Effector memory CD4-positive, alpha-beta T cell (primary cell): Measurements from ENCODE around the gene ITK.

Experiments
- DNase-seq, 3 donors: peaks; one replicate each; pipeline ENCODE4 v3.0.0-alpha.2; 2020
- H3K27ac ChIP-seq: 2 replicates; pipeline ENCODE4 v1.7.0; 2013; ENCODE audit warnings: mild to moderate bottlenecking, low read length, moderate library complexity; ENCODE audit not compliant: insufficient read depth, poor library complexity, severe bottlenecking
- H3K27me3 ChIP-seq: replicated peaks from 2 replicates; pipeline ENCODE4 v1.7.0; 2013; ENCODE audit warnings: mild to moderate bottlenecking, low read length; ENCODE audit not compliant: insufficient read depth, control insufficient read depth, poor library complexity, severe bottlenecking
- H3K36me3 ChIP-seq: 2 replicates; pipeline ENCODE4 v1.7.0; 2013; ENCODE audit warnings: mild to moderate bottlenecking, low read length, moderate library complexity; ENCODE audit not compliant: control insufficient read depth, insufficient read depth
- H3K4me1 ChIP-seq: 2 replicates; pipeline ENCODE4 v1.7.0; 2013; ENCODE audit warnings: low read length, mild to moderate bottlenecking; ENCODE audit not compliant: control insufficient read depth, insufficient read depth, poor library complexity, severe bottlenecking
- H3K4me3 ChIP-seq: 2 replicates; pipeline ENCODE4 v1.7.0; 2013; ENCODE audit warnings: low read length, low read depth, mild to moderate bottlenecking; ENCODE audit not compliant: insufficient read depth, poor library complexity, severe bottlenecking
- H3K9me3 ChIP-seq: 2 replicates; pipeline ENCODE4 v1.7.0; 2013; ENCODE audit warnings: mild to moderate bottlenecking, low read length, moderate library complexity; ENCODE audit not compliant: control insufficient read depth

Gene ITK

DNA sequence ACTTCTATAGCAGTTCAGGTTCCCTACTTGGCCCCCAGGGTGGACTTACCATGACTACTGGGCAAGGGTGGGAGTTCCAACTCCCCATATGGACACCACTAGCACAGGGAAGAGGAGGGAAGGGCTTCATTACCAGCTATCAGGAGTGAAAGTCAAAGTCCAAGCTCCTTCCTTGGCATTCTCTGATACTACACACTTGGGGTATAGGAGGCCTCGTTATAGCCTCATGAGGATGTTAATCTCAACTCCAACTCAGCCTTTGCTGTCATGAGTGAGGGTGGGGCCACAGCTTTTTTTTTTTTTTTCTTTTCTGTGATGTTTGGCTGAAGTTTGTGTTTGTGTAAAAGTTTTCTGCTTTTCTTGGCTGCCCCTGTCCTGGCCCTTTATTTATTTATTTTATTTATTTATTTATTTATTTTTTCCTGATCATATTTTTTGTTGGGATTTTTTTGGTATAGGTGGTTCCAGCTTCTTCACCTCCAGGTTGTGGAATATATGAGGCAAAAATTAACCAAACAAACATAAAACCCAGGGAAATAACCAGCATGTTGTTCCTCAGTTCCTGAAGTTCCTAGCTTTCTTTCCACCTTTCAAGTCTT, 23.2 kb upstream of the ITK start:
- H3K4me3 ChIP-seq: no peak overlapping the region
- H3K36me3 ChIP-seq: no peaks in the 10 kb centered on the region
- no peaks in the 10 kb centered on the region for H3K27me3 ChIP-seq
- DNase-seq: no peak
- no peaks in the 10 kb centered on the region for H3K9me3 ChIP-seq
- H3K4me1 ChIP-seq: peaks cover 40% of the 10 kb centered on the region
- H3K27ac ChIP-seq: no peak overlapping the region

GRCh38 chr5:157159209-157159751, 21.4 kb upstream of the ITK start:
- Histone ChIP-seq H3K4me3 (no peak overlapping the region), H3K9me3 (no peaks in the 10 kb centered on the region), H3K4me1 (peaks cover 40% of the 10 kb centered on the region), H3K27me3 (no peaks in the 10 kb centered on the region), H3K27ac (peak overlapping the region; percentile 92), H3K36me3 (no peaks in the 10 kb centered on the region)
- peak; percentile 27 to 53 (median 40) for DNase-seq

- Histone ChIP-seq H3K27ac (peak overlapping the region; percentile 92), H3K36me3 (no peaks in the 10 kb centered on the region), H3K9me3 (no peaks in the 10 kb centered on the region), H3K4me3 (no peak overlapping the region), H3K4me1 (peaks cover 40% of the 10 kb centered on the region), H3K27me3 (no peaks in the 10 kb centered on the region)
- DNase-seq: peak; percentile 34 to 44 (median 38)
Measured at GRCh38 chr5:157160001-157160400, 20.6 kb upstream of the ITK start.

- DNase-seq: no peak
- Histone ChIP-seq H3K4me3 (no peak overlapping the region), H3K36me3 (no peaks in the 10 kb centered on the region), H3K27ac (no peak overlapping the region), H3K4me1 (peaks cover 40% of the 10 kb centered on the region), H3K27me3 (no peaks in the 10 kb centered on the region), H3K9me3 (no peaks in the 10 kb centered on the region)
Measured at GRCh38 chr5:157161996-157162395, 18.6 kb upstream of the ITK start.

DNA sequence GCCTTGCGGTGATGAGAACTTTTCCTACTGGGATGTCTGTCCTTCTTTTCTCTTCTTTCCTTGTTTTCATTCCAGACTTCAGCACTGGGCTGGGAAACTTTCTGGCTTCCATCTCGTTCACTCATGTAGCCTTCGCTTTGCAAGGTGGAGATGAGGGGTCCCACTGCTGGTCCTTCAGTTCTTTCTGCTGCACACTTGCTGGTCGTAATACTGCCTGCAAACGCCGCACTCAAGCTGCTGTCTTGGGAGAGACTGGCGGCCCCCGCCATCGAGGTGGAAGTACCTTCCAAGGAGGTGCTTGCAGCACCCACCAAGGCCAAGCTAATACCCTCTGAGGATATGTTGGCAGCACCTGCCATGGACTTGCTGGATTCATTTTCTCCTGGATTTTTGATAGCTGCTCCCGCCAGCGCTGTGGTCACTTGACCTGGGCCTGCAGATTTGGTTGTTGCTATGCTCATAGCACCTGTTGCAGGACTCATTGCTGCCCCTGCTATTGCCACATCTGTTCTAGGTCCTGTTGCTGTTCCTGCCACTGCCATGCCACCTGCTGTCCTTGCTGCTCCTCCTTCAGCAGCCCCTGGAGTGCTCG, 17.6 kb upstream of the ITK start:
- H3K4me3 ChIP-seq: no peak overlapping the region
- H3K4me1 ChIP-seq: peaks cover 50% of the 10 kb centered on the region
- H3K27me3 ChIP-seq: no peaks in the 10 kb centered on the region
- H3K9me3 ChIP-seq: no peaks in the 10 kb centered on the region
- H3K36me3 ChIP-seq: no peaks in the 10 kb centered on the region
- no peak overlapping the region for H3K27ac ChIP-seq
- DNase-seq: no peak

DNA sequence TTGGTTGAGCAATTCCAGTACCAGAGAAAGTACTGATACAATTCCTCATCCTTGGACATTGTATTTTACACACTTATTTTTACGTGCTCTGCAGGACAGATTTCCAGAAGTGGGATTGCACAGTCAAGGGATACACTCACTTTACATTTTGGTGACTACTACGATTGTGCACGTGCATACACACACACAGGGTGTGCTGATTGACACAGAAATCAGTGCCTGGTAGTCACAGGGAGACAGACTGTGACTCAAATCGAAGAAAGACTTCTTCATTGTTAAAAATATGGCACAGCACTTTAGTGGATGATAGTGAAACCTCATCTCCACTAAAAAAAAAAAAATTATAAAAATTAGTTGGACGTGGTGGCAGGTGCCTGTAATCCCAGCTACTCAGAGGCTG, 16.1 kb upstream of the ITK start:
- Histone ChIP-seq H3K4me3 (no peak overlapping the region), H3K27ac (no peak overlapping the region), H3K4me1 (peaks cover 43% of the 10 kb centered on the region), H3K36me3 (no peaks in the 10 kb centered on the region), H3K27me3 (no peaks in the 10 kb centered on the region), H3K9me3 (no peaks in the 10 kb centered on the region)
- no peak for DNase-seq

GRCh38 chr5:157165261-157165660, 15.4 kb upstream of the ITK start:
- Histone ChIP-seq H3K36me3 (no peaks in the 10 kb centered on the region), H3K4me3 (no peak overlapping the region), H3K27me3 (no peaks in the 10 kb centered on the region), H3K9me3 (no peaks in the 10 kb centered on the region), H3K4me1 (peaks cover 36% of the 10 kb centered on the region), H3K27ac (no peak overlapping the region)
- DNase-seq: no peak

- DNase-seq: no peak
- H3K36me3 ChIP-seq: no peaks in the 10 kb centered on the region
- H3K4me1 ChIP-seq: peaks cover 32% of the 10 kb centered on the region
- H3K27me3 ChIP-seq: no peaks in the 10 kb centered on the region
- H3K4me3 ChIP-seq: no peak overlapping the region
- no peaks in the 10 kb centered on the region for H3K9me3 ChIP-seq
- H3K27ac ChIP-seq: no peak overlapping the region
Measured at GRCh38 chr5:157165668-157166067, 15.0 kb upstream of the ITK start.

- Histone ChIP-seq H3K9me3 (no peaks in the 10 kb centered on the region), H3K27ac (peak within 1 kb of the TSS; percentile 60), H3K4me3 (peak within 1 kb of the TSS; percentile 29), H3K36me3 (no peaks in the 10 kb centered on the region), H3K4me1 (peaks cover 24% of the 10 kb centered on the region), H3K27me3 (no peaks in the 10 kb centered on the region)
- DNase-seq: no peak
Measured at GRCh38 chr5:157166214-157167213, 14.1 kb upstream of the ITK start, which contains the start of gene GARIN3. TSS of gene GARIN3 (minus strand) at chr5:157166264. CDS start at chr5:157166168, 96 bp downstream.
